HG02798 (cell line): ENCODE data around the gene ELOVL5.
"Not testable (repeated sequence)": the region's sequence is repeated elsewhere in the genome, so short reads cannot be mapped to it uniquely, and the experiment has no call there.

ENCODE experiments used
- ATAC-seq: cut with Tn5 transposase; IDR thresholded peaks from one replicate; pipeline ENCODE4 v1.9.1; 2021; ENCODE audit warnings: mild to moderate bottlenecking; ENCODE audit not compliant: unreplicated experiment, poor library complexity

ELOVL5 gene

DNA sequence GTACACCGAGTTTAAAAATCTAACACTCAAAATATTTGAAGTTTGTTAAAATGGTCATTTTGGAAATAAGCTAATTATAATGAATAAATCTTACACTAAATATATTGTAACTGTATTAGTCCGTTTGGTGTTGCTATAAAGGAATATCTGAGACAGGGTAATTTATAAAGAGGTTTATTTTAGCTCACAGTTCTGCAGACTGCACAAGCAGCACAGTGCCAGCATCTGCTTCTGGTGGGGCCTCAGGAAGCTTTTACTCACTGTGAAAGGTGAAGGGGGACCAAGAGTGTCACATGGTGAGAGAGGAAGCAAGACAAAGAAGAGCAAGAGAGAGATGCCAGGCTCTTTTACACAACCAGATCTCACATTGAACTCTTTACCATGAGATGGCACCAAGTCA lies 17.1 kb downstream of the ELOVL5 start:
- ATAC-seq: no peak

DNA sequence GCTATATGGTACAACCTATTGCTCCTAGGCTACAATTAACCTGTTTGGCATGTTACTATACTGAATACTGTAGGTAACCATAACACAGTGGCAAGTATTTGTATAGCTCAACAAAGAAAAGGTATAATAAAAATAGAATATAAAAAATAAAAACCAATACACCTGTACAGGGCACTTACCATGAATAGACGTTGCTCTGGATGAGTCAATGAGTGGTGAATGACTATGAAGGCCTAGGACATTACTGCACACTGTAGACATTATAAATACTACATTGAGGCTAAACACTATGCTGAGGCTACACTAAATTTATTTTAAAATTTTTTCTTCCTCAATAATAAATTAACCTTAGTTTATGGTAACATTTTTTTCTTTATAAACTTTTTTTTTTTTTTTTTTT lies 18.6 kb downstream of the ELOVL5 start:
- no peak for ATAC-seq

DNA sequence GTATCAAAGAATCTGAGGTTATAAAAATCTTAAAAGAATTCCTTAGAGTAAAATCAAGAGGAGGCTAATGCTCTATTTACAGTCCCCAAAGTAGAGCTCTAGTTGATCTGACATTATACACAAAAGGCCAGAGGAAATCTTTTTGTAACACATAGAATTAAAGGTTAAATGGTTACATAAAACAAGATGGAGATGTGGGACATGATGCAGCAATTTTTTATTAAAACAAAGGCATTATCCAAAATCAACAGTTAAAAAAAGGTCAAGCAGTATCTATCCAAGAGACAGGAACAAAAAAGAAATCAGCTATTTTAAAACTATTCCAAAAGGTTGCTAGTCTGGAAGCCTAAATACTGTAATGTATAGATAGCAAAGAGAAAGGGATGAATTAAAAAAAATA lies 20.4 kb downstream of the ELOVL5 start:
- no peak for ATAC-seq

- no peak for ATAC-seq
Measured at GRCh38 chr6:53327017-53327395, 21.7 kb downstream of the ELOVL5 start.

DNA sequence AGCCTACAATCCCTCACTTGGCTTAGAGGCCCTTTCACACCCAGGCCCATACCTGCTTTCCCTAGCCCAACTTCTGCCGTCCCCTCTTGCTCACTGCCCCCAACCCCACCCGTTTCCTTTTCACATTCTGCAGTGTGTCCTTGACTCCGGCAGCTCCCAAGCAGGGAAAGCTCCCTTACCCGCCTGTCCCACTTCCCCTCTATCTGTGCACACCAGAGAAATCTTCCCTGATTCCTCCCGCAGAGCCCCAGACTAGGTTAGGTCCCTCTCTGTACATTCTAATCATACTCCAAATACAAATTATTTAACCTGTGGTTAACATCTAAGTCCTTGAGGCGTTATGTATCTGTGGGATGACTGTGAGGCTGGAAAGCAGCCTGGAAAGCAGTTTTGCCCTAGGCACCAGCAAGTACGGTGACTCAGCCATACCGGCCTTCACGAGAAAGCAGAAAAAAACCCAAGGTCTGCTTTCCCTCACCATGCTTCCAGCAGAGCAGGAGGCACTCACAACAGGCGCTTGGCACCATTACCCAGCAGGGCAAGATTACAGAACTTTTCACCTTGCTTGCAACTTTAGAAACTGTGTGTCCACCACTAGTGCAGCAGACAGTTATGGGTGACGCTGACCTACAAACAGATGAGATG lies 22.3 kb downstream of the ELOVL5 start:
- ATAC-seq: no peak

- ATAC-seq: no peak
Measured at GRCh38 chr6:53325785-53326184, 23.0 kb downstream of the ELOVL5 start.

DNA sequence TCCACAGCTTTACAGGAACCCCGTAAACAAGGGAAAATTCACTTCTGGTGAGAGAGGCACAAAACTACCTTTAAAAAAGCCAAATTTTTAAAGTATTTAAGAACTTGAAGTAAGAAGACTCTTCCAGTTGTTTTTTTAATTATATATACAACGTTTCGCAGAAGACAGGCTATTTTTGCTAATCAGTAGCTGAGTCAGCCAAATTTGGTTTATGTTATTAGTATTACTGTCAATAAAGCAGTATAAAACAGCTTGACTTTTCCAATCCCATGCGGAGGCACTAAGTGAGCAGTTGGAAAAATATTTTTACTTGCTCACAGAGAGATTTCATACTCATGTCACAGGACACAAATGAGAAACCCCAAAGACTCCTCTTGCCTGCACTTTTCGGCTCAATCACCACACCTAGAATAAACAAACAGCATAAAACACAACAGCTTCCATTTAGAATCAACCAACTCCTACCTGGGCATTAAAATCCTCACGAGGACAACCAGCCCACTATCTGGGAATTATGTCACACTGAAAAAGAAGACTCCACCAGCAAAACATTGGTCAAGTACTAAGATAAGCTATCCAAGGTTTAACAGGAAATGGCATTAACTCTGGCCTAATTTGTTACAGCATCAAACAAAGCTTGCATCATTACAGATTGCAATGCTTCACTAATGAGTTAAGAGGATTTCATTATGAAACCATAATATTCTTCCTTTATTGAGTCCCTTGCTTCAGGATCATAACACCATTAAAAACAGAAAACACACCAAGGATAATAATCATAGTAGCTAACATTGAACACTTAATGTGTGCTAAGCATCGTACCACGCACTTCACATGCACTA lies 26.3 kb downstream of the ELOVL5 start:
- no peak for ATAC-seq

DNA sequence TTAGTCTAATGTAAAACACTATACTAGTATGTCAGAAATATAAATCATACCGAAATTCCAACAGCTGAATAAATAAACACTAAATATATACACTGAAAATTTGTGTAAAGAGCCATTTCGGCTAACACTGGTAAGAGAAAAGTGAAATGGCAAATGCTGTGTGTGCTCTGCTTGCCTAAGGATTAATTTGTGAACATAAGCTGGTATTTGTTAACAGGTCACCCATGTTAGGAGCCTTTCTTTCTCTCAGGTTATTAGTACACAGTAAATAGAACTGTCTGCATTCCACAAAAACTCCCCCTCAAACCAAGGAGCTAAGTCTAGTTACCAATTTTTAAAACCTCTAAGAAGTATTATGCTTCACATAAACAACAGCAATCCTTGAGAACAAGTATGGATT lies 27.0 kb downstream of the ELOVL5 start:
- ATAC-seq: no peak

- ATAC-seq: no peak
Measured at GRCh38 chr6:53320964-53321363, 27.8 kb downstream of the ELOVL5 start.

DNA sequence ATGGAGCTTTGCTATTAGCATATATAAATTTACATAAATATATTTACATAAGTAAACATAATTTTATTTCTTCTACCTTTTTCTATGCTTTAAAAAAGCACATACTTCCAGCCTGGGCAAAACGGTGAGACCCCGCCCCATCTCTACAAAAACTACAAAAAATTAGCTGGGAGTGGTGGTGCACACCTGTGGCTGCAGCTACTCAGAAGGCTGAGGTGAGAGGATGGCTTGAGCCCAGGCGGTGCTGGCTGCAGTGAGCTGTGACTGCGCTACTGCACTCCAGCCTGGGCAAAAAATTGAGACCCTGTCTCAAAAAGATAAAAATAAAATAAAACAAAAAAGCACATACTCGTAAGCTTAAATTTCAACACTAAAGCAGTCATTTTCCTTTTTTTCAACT lies 30.3 kb downstream of the ELOVL5 start:
- ATAC-seq: no peak

GRCh38 chr6:53317861-53318260 lies 30.9 kb downstream of the ELOVL5 start:
- ATAC-seq: no peak

- ATAC-seq: not testable (repeated sequence)
Measured at GRCh38 chr6:53317299-53317698, 31.5 kb downstream of the ELOVL5 start.

DNA sequence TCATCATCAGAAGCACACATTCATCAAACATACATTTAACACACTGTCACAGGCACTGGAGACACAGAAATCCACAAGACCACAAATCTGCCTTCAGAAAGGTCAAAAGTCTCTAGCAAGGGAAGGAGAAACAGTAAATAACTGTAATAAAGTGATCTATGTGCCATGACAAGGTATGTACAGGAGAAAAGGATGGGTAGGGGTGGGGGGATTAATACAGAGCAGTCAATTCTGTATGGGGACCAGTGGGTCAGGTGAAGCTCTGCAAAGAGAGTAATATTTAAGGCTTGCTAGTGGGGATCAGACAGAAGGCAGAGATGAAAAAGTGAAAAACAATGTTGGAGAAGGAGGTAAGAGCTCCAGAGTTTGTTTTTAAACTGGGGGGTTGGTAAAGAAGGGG lies 32.6 kb downstream of the ELOVL5 start:
- ATAC-seq: no peak

DNA sequence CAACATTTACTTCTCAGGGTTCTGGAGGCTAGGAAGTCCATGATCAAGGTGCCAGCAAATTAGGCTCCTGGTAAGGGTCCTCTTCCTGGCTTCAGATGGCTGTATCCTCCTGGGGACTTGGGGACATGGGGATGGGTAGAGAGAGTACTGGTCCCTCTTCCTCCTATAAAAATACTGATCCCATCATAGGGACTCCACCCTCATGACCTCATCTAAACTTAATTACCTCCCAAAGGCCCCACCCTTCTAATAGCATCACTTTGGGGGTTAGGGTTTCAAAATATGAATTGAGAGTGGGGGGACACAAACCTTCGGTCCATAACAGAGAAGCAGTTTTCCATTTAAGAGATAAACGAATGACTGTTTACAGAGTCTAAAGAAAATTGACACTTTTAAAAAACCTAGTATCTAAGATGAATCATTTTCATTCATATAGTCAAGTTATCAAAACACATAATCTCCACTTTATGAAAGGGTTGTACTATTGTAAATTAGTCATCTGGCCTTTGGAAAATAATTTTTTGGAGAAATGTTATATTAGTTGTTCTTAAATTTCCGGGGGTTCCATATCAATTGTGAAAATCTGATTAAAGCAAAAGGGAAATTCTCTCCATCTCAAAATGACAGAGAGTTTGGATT lies 33.5 kb downstream of the ELOVL5 start:
- ATAC-seq: no peak

GRCh38 chr6:53313784-53314400 lies 34.9 kb downstream of the ELOVL5 start:
- ATAC-seq: no peak

GRCh38 chr6:53312355-53312754 lies 36.4 kb downstream of the ELOVL5 start:
- peak; percentile 33 for ATAC-seq

- no peak for ATAC-seq
Measured at GRCh38 chr6:53311586-53311935, 37.2 kb downstream of the ELOVL5 start.

DNA sequence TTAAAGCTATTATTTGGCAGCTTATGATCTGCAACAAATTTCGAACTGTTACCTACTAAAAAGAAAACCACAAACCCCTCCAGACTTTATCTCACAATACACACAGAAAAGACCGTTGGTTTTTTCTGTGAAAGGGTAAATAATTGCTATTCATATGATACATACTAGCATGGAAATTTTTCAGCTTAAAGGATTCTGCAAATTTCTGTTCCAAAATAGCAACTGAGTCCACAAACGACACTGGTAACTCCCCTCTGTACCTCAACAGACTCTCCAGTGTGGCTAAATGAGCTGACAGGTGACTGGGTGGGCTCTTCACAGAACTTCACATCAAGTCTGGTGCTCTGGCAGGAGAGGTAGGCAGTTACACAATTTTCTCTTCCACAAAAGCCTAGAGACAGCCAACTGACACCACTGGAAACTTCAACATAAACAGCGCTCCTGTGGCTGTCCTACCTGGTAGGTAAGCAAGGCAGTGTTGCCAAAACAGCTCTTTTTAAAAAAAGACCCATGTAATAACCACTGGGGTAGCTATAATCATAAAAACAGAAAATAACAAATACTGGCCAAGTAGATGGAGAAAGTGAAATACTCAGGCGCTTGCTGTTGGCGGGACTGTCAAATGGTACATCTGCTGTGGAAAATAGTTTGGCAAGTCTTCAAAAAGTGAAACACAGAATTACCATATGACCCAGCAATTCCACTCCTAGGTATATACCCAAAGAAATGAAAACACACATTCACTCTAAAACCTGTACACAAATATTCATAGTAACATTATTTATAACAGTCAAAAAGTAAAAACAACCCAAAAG lies 37.8 kb downstream of the ELOVL5 start:
- ATAC-seq: no peak

- ATAC-seq: no peak
Measured at GRCh38 chr6:53309901-53310300, 38.8 kb downstream of the ELOVL5 start.
